ENCODE measurements around the gene MCAT.
"Not testable (repeated sequence)": the region's sequence is repeated elsewhere in the genome, so short reads cannot be mapped to it uniquely, and the experiment has no call there.

MCAT gene

GRCh38 chr22:43152357-43153071, 9.3 kb upstream of the MCAT start:
- peak; percentile 56 for DNase-seq

GRCh38 chr22:43152003-43152356, 8.8 kb upstream of the MCAT start:
- DNase-seq: no peak

- DNase-seq: peak; percentile 79
These were observed 8.2 kb upstream of the MCAT start, which contains the start of gene TSPO for GRCh38 chr22:43151251-43152002. TSPO (plus strand) TSS chr22:43151559; CDS start chr22:43159239, 7,680 bp downstream.

DNA sequence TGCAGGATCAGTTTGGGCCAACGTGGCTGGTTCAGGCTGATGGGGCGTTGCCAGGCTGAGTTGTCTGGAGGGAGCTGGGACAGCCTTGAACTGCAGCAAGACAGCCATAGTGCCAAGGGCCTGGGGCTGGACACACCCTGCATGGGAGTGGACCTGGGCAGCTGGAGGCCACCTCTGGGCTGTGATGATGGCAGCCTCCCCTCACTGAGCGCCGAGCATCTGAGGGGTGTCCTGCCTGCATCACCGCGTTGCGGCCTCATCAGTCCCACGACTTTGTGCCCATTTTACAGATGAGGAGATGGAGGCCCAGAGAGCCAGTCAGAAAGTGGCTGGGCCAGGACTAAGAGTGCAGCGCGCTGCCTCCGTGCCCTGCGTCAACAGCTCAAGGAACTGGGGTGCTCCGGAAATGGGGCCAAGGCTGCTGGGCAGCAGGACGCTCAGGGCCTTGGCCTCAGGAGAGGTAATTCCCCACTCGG, 7.6 kb upstream of the MCAT start:
- no peak for DNase-seq

DNA sequence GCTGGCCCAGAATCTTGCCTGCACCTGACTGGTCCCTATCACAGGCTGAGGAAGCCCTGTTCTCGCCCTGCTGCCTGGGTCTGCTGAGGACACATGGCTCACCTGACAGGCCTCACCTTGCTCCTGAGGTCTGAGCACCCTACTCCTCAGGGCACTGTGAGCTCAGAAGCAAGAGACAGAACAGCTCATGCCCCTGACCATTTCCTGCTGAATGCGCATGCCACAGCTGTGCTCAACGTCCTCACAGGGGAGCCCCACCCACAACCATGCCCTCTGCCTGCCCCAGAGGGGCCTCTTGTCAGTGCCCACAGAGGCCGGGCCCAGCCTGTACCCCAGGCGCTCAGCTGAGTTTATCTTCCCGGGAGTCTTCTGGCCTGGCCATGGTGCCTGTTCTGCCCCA, 5.4 kb upstream of the MCAT start:
- DNase-seq: no peak

DNA sequence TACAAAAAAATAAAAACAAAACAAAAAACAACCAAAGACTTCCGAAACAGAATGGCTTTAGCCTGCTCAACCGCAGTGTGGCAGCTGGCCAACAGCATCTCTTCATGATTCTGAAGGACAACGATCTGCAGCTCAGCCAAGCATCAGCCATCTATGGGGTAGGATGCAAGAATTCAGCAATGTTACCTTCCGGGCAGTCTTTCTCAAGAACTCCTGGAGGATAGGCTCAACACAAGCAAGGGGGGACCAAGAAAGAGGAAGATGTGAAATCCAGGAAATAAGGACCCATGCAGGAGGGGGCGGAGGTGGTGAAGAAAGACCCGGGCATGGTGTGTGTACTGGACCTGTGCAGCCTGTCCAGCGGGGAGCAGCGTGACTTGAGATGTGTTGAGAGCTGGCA, 4.6 kb upstream of the MCAT start:
- DNase-seq: no peak

- DNase-seq: not testable (repeated sequence)
These were observed 3.1 kb upstream of the MCAT start for GRCh38 chr22:43146332-43146731.

- not testable (repeated sequence) for DNase-seq
These were observed 2.2 kb upstream of the MCAT start for GRCh38 chr22:43145371-43145770.

- no peak for DNase-seq
These were observed 1.8 kb upstream of the MCAT start for GRCh38 chr22:43144949-43145348.

GRCh38 chr22:43136801-43137200, 6.4 kb downstream of the MCAT start:
- DNase-seq: no peak

GRCh38 chr22:43136255-43136654, 6.9 kb downstream of the MCAT start:
- DNase-seq: peak; percentile 20

DNA sequence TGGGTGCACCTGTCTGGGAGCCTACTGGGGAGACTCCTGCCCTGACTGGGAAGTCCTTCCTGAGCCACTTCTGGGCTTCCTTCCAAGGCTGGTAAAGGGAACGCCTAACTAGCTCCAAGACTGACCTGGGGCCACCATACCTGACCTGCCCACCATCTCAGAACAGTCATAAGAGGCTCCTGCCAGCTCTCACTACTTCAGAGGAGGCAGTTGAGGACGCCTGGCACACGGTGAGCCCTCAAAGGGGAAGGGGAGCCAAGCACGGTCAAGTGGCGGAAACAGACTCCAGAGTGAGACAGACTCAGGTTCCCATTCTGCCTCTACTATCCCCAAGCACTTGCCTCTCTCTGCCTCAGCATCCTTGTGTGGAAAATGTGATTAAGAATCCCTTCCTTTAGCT, 7.6 kb downstream of the MCAT start:
- no peak for DNase-seq

DNA sequence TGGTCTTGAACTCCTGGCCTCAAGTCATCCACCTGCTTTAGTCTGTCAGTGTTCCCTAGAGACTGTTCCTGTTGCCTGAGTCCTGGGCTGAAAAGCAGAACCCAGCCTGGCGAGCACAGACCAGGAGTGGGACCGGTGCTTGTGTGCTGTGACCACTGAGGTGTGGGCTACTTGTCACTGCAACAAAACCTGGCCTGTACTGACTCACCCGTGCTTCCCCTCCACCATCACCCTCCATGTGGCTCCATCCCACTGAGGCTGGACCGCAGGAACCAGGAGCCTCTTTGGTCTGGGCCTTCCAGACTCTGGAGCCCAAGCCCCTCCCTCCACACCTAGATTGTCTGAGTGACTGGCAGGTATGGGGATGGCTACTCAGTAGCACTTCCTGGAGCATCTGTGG, 8.6 kb downstream of the MCAT start:
- DNase-seq: no peak

GRCh38 chr22:43133401-43133800, 9.8 kb downstream of the MCAT start:
- DNase-seq: no peak

DNA sequence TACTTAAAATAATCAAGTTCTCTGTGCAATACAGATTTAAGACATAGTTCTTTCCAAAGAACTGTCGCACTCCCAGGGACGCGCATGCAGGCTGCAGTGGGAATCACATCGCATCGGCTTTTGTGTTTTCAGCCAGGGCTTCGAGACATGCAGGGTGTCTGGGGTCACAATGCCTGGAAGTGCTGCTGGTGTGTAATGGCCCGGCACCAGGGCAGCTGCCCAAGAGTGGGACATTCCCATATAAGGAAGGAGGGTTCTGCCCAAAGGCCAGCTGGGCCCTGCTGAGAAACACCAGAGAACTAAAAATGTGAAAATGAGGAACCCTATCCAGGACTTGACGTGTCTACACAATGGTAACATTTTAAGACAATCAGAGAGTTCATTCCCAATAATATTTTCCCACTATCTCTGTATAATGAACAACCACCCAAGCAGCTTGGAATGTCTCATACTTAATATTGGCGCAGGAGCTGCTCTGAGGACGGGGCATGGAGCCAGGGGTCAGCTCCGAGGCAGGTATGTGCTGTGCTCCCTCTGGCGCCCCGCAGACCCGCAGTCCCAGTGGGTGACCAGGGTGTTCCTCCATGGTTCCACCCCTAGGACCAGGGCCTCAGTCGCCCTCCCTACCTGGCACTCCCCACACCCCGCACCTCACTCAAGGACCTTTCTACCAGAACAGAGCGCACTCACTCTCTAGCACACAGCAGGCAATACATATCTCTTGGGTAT, 11.3 kb downstream of the MCAT start:
- DNase-seq: no peak

DNA sequence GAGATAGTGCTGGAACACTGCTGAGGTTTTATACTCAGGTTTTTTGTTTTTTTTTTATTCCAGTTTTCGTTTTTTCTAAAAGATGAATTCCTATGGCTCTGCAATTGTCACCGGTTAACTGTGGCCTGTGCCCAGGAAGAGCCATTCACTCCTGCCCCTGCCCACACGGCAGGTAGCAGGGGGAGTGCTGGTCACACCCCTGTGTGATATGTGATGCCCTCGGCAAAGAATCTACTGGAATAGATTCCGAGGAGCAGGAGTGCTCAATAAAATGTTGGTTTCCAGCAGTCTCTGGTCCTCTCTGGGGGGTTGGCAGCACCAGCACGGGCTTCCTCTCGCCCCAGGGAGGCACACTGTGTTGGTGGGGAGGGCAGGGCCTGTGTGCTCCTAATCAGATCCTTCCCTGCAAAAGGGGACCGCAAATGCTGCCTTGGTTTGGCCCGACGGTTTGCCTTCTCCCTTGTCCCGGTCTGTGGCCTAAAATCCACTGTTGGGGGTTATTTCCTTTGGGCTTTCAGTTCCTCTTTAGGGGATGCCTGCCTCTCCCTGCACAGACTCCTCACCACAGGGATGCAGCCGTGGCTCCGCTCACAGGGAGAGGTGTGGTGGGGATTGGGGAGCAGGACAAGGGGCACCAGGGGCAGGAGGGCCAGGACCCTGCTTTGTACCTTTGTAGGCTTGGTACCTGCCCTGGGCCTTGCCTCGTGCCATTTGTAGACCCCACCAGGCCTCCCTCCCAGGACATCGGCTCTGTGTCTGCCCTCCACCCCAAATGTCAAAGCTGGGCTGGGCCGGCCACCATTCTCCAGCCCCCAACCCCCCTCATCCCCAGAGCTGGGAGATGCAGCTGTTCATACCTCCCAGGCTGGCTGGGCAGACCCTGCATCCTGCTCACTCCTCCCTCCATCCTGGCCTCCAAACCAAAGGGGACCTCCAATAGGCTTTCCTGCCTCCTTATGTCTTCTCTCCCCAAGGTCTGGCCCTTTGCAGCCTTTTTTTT, 13.5 kb downstream of the MCAT start:
- DNase-seq: no peak

DNA sequence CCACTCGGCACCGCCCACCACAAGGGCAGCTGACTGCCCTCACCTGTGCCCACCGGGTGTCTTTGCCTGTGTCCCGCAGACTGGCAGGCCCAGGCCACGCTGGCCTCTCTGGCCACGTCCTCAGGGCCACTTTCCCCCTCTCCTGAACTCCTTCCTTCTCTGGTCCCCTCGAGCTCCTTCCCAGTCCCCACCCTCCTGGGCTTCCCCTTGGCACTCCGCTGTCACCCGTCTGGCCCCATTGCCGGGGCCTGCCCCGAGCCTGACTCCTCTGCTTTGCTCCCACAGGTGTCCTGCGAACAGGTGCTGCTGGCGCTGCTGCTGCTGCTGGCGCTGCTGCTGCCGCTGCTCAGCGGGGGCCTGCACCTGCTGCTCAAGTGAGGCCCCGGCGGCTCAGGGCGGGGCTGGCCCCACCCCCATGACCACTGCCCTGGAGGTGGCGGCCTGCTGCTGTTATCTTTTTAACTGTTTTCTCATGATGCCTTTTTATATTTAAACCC, 14.2 kb downstream of the MCAT start:
- DNase-seq: no peak

DNA sequence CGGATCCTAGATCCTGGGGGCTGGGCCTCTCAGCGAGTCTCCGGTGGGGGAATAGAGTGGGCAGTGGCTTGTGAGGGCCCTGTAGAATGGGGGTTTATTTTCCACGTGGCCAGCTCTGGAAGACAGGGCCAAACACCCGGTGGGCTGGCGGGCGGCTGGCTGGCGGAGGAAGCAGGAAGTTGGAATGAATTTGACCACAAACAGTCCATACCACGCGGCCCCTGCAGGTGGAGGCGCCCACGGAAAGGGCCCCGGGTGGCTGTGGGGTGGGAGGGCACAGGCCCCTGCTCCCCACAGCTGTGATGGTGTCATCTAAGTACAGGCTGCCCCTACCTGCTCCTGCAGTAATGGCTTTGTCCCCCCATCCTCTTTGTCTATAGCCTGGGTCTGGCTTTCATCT, 15.1 kb downstream of the MCAT start:
- DNase-seq: no peak

GRCh38 chr22:43127166-43127908, 15.9 kb downstream of the MCAT start:
- no peak for DNase-seq

GRCh38 chr22:43126501-43127165, 16.6 kb downstream of the MCAT start:
- DNase-seq: peak; percentile 75
